HCT116 (cell line): ENCODE data around the gene RETREG1. TPM values are rescaled to one million over a fixed set of nuclear protein-coding genes. Genes with fewer than 3 reads are reported as not detected.

Source experiments
- ATAC-seq: fragments of 200-7000 bp; cut with Tn5 transposase; 2 replicates; pipeline ENCODE4 v1.9.1; 2020; ENCODE audit warnings: mild to moderate bottlenecking, moderate library complexity
- BruUV-seq: library from RNA; stranded (reverse); fragments of 400-500 nt; replicated peaks from 2 replicates; lab custom pipeline; 2021; lab: Mats Ljungman, UMichigan
- CTCF ChIA-PET: fragments of 300-600 bp; sonication (Branson Sonifier 250); formaldehyde crosslinking; loops from one replicate; lab custom pipeline; 2021; ENCODE audit warnings: antibody characterized with exemption; lab: Charles Lee
- POLR2A ChIA-PET: fragments of 300-600, 350-600 bp; sonication (Branson Sonifier 250); formaldehyde crosslinking; loops from one replicate; lab custom pipeline; 2021; ENCODE audit warnings: antibody characterized with exemption; lab: Charles Lee
- RAD21 ChIA-PET, 2 experiments: fragments of 300-600 bp; sonication (Branson Sonifier 250); formaldehyde crosslinking; loops; one replicate each; lab custom pipeline; 2023; ENCODE audit warnings: low total read pairs in 2 of 2; ENCODE audit not compliant: uncharacterized antibody in 2 of 2, unreplicated experiment in 2 of 2, low non-redundant PET in 1 of 2; lab: Charles Lee
- DNase-seq: peaks from one replicate; pipeline ENCODE4 v3.0.0-alpha.2; 2010; ENCODE audit warnings: low read depth, low spot score
- H2AFZ ChIP-seq: fragments of 200-600 bp; shearing (Covaris generic), sonication (generic); 2 replicates; pipeline ENCODE4 v1.6.1; 2017; ENCODE audit warnings: low read depth, mixed run types, mixed read lengths, antibody characterized with exemption, low read length; ENCODE audit not compliant: poor library complexity, severe bottlenecking
- H3K27ac ChIP-seq: 2 replicates; pipeline ENCODE4 v1.5.1; 2012; ENCODE audit warnings: low read depth, low read length
- H3K27me3 ChIP-seq: fragments of 200-600 bp; sonication (generic); 2 replicates; pipeline ENCODE4 v1.6.1; 2016; ENCODE audit warnings: mixed run types, low read length, mixed read lengths; ENCODE audit not compliant: insufficient read depth
- H3K36me3 ChIP-seq, 2 experiments: fragments of 200-500 bp in 1 of 2; fragments of 200-600 bp in 1 of 2; sonication (Bioruptor generic) in 1 of 2; sonication (generic) in 1 of 2; 2 replicates each; pipeline versions ENCODE4 v1.5.1 to v1.6.1; 2014 to 2016; ENCODE audit warnings: low read length in 2 of 2, inconsistent platforms in 1 of 2, mixed read lengths in 1 of 2, mixed run types in 1 of 2; ENCODE audit not compliant: insufficient read depth in 2 of 2, control insufficient read depth in 1 of 2
- H3K4me1 ChIP-seq, 2 experiments: fragments of 200-600 bp in 1 of 2; sonication (generic) in 1 of 2; 2 replicates each; pipeline versions ENCODE4 v1.5.1 to v1.6.1; 2012 to 2017; ENCODE audit warnings: low read length in 2 of 2, inconsistent platforms in 1 of 2, mild to moderate bottlenecking in 1 of 2, mixed read lengths in 1 of 2, mixed run types in 1 of 2, moderate library complexity in 1 of 2; ENCODE audit not compliant: insufficient read depth in 2 of 2, control insufficient read depth in 1 of 2
- H3K4me2 ChIP-seq: fragments of 200-600 bp; sonication (generic); 2 replicates; pipeline ENCODE4 v1.6.1; 2017; ENCODE audit warnings: mixed run types, low read length, mixed read lengths
- H3K4me3 ChIP-seq, 2 experiments: fragments of 200-600 bp in 1 of 2; sonication (generic) in 1 of 2; replicated peaks in 1 of 2; 2 replicates each; pipeline ENCODE4 v1.5.1; 2011 to 2016; ENCODE audit warnings: low read length in 2 of 2, control low read depth in 1 of 2, low read depth in 1 of 2, mild to moderate bottlenecking in 1 of 2, mixed read lengths in 1 of 2, mixed run types in 1 of 2
- H3K79me2 ChIP-seq: fragments of 200-600 bp; sonication (generic); 2 replicates; pipeline ENCODE4 v1.6.1; 2017; ENCODE audit warnings: mild to moderate bottlenecking, mixed run types, low read length, moderate library complexity, mixed read lengths; ENCODE audit not compliant: insufficient read depth
- H3K9ac ChIP-seq: fragments of 200-600 bp; sonication (generic); 2 replicates; pipeline ENCODE4 v1.6.1; 2016; ENCODE audit warnings: low read length, mixed read lengths
- H3K9me2 ChIP-seq: fragments of 200-600 bp; sonication (generic), shearing (Covaris generic); 2 replicates; pipeline ENCODE4 v1.6.1; 2017; ENCODE audit warnings: mixed run types, mild to moderate bottlenecking, moderate library complexity; ENCODE audit not compliant: insufficient read depth
- H3K9me3 ChIP-seq, 2 experiments: fragments of 200-500 bp in 1 of 2; fragments of 200-600 bp in 1 of 2; sonication (Bioruptor generic) in 1 of 2; sonication (generic) in 1 of 2; 2 replicates each; pipeline ENCODE4 v1.6.1; 2014 to 2017; ENCODE audit warnings: low read length in 2 of 2, mixed read lengths in 2 of 2, inconsistent platforms in 1 of 2, low read depth in 1 of 2, mild to moderate bottlenecking in 1 of 2, mixed run types in 1 of 2, moderate library complexity in 1 of 2; ENCODE audit not compliant: control insufficient read depth in 1 of 2, insufficient read depth in 1 of 2
- H4K20me1 ChIP-seq: fragments of 200-600 bp; sonication (generic), shearing (Covaris generic); 2 replicates; pipeline ENCODE4 v1.6.1; 2017; ENCODE audit warnings: mixed run types, mild to moderate bottlenecking, moderate library complexity; ENCODE audit not compliant: insufficient read depth
- CBX3 ChIP-seq: IDR thresholded peaks from 2 replicates; pipeline ENCODE4 v1.6.1; 2012; ENCODE audit warnings: low read depth
- CEBPB ChIP-seq: IDR thresholded peaks from 2 replicates; pipeline ENCODE4 v1.6.1; 2012; ENCODE audit warnings: low read depth
- EGR1 ChIP-seq: IDR thresholded peaks from 2 replicates; pipeline ENCODE4 v1.6.1; 2012; ENCODE audit warnings: low read depth
- ELF1 ChIP-seq: IDR thresholded peaks from 2 replicates; pipeline ENCODE4 v1.6.1; 2012; ENCODE audit warnings: low read depth, borderline replicate concordance
- EZH2 ChIP-seq: fragments of 200-600 bp; sonication (generic); IDR thresholded peaks from 2 replicates; pipeline ENCODE4 v1.6.1; 2017; ENCODE audit warnings: antibody characterized with exemption, mixed run types
- JUND ChIP-seq: IDR thresholded peaks from 2 replicates; pipeline ENCODE4 v1.6.1; 2012
- POLR2A ChIP-seq: IDR thresholded peaks from 2 replicates; pipeline ENCODE4 v1.7.0; 2011; ENCODE audit warnings: borderline replicate concordance; ENCODE audit not compliant: insufficient read depth, insufficient read length; ENCODE audit errors: extremely low read depth
- SIN3A ChIP-seq: IDR thresholded peaks from 2 replicates; pipeline ENCODE4 v1.6.1; 2012; ENCODE audit warnings: low read depth
- SP1 ChIP-seq: IDR thresholded peaks from 2 replicates; pipeline ENCODE4 v1.6.1; 2012; ENCODE audit warnings: low read depth
- SRF ChIP-seq: IDR thresholded peaks from 2 replicates; pipeline ENCODE4 v1.6.1; 2012; ENCODE audit warnings: low read depth
- TCF7L2 ChIP-seq: IDR thresholded peaks from 2 replicates; pipeline ENCODE4 v1.7.0; 2011; ENCODE audit warnings: borderline replicate concordance, inconsistent platforms; ENCODE audit not compliant: insufficient read depth, insufficient read length; ENCODE audit errors: extremely low read depth
- YY1 ChIP-seq: IDR thresholded peaks from 2 replicates; pipeline ENCODE4 v1.6.1; 2011; ENCODE audit warnings: low read length, low read depth, moderate library complexity, mild to moderate bottlenecking; ENCODE audit not compliant: insufficient replicate concordance; ENCODE audit errors: extremely low read depth
- ZFX ChIP-seq: fragments of 450-650 bp; IDR thresholded peaks from 2 replicates; pipeline ENCODE4 v1.6.1; 2017
- ZNF274 ChIP-seq: fragments of 200-500 bp; sonication (Bioruptor generic); IDR thresholded peaks from 2 replicates; pipeline ENCODE4 v1.6.1; 2014; ENCODE audit warnings: mild to moderate bottlenecking, low read depth, low read length, inconsistent platforms
- intact Hi-C: fragments of 100-400 bp; cut with micrococcal nuclease; formaldehyde crosslinking; loops from 2 replicates; pipeline ENCODE4 v1.10.0; 2022
- total RNA-seq: library from RNA; stranded (reverse); gene quantifications from one replicate; pipeline ENCODE4 v1.2.1, GENCODE V29; 2021; ENCODE audit not compliant: unreplicated experiment
- TF ChIP-seq, protein P1 (sequence below): IDR thresholded peaks from 2 replicates; pipeline ENCODE4 v1.6.1; 2012; ENCODE audit warnings: low read depth
- TF ChIP-seq, protein P2 (sequence below): IDR thresholded peaks from 2 replicates; pipeline ENCODE4 v1.6.1; 2012

The RETREG1 gene
- total RNA-seq, 1 experiment from 2014 or later: 6.0 TPM

DNA sequence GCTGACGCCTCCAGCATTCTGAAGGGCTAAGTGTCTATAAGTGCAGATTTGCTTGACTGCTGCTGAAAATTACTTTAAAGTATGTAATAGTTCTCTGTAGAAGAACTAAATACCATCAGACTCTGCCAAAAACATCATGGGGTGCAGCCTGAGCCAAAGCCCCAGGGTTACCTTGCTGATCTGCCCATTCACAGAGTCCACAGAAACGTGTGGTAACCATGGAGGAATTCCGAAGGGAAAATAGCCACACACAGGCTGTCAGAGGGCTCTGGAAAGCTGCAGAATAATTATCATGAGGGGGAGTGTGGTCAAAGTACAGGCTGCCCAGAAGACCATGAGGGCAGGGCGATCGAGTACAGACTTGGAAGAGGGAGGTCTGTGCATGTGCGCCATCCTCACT lies 36.4 kb downstream of the RETREG1 start:
- TF ChIP-seq ZFX (no peak), POLR2A (no peak)
- H3K4me2 ChIP-seq: no peak overlapping the region
- no peak overlapping the region for H3K27ac ChIP-seq
- ChIA-PET RAD21 (no interaction called here), POLR2A (no interaction called here), CTCF (no interaction called here)
- H3K36me3 ChIP-seq: no peaks in the 10 kb centered on the region
- no peak overlapping the region for H3K9ac ChIP-seq
- no peaks in the 10 kb centered on the region for H3K4me1 ChIP-seq
- H3K27me3 ChIP-seq: no peaks in the 10 kb centered on the region
- no peak overlapping the region for H3K4me3 ChIP-seq
- no peak overlapping the region for H2AFZ ChIP-seq
- no peaks in the 10 kb centered on the region for H3K9me2 ChIP-seq
- ATAC-seq (no peak), DNase-seq (no peak)
- H3K79me2 ChIP-seq: no peaks in the 10 kb centered on the region
- intact Hi-C loops: loop anchor here (5.0 kb wide), 1 partner anchor 1748 kb away; no protein-coding TSS in a partner anchor
- no peaks in the 10 kb centered on the region for H4K20me1 ChIP-seq
- BruUV-seq: no TSS peak
- no peaks in the 10 kb centered on the region for H3K9me3 ChIP-seq

DNA sequence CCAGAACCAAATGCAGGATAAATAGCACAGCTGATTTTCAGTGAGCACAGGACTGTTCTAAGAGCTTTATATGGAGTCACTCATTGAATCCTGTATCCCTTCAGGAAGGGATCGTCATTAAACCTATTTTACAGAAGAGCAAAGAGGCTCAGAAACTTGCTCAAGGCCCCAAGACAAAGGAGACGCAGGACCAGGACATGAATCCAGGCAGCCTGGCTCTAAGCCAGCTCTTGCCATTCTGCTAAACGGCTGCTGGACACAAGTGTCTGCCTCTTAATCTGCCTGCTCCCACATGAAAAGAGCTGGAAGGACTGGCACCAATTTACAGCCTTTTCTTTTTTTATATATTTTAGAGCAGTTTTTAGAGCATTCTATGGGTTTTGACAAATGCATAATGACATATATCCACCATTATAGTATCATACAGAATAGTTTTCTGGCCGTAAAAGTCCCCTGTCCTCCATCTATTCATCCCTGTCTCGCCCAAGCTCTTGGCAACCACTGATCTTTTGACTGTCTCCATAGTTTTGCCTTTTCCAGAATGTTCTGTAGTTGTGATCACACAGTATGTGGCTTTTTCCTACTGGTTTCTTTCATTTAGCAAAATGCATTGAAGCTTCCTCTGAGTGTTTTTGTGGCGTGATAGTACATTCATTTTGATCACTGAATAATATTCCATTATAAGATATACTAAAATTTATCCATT lies 37.5 kb downstream of the RETREG1 start:
- no peak overlapping the region for H2AFZ ChIP-seq
- H4K20me1 ChIP-seq: no peaks in the 10 kb centered on the region
- intact Hi-C loops: no loop called here
- H3K4me1 ChIP-seq: no peaks in the 10 kb centered on the region
- TF ChIP-seq ELF1 (no peak), ZFX (no peak), TCF7L2 (no peak), EZH2 (no peak), YY1 (no peak), JUND (no peak), SIN3A (no peak), ZNF274 (no peak), SP1 (no peak), CBX3 (no peak), CEBPB (no peak), POLR2A (no peak), EGR1 (no peak), SRF (no peak)
- TF ChIP-seq, protein P1, sequence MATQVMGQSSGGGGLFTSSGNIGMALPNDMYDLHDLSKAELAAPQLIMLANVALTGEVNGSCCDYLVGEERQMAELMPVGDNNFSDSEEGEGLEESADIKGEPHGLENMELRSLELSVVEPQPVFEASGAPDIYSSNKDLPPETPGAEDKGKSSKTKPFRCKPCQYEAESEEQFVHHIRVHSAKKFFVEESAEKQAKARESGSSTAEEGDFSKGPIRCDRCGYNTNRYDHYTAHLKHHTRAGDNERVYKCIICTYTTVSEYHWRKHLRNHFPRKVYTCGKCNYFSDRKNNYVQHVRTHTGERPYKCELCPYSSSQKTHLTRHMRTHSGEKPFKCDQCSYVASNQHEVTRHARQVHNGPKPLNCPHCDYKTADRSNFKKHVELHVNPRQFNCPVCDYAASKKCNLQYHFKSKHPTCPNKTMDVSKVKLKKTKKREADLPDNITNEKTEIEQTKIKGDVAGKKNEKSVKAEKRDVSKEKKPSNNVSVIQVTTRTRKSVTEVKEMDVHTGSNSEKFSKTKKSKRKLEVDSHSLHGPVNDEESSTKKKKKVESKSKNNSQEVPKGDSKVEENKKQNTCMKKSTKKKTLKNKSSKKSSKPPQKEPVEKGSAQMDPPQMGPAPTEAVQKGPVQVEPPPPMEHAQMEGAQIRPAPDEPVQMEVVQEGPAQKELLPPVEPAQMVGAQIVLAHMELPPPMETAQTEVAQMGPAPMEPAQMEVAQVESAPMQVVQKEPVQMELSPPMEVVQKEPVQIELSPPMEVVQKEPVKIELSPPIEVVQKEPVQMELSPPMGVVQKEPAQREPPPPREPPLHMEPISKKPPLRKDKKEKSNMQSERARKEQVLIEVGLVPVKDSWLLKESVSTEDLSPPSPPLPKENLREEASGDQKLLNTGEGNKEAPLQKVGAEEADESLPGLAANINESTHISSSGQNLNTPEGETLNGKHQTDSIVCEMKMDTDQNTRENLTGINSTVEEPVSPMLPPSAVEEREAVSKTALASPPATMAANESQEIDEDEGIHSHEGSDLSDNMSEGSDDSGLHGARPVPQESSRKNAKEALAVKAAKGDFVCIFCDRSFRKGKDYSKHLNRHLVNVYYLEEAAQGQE: no peak
- TF ChIP-seq, protein P2, sequence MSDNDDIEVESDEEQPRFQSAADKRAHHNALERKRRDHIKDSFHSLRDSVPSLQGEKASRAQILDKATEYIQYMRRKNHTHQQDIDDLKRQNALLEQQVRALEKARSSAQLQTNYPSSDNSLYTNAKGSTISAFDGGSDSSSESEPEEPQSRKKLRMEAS: no peak
- DNase-seq (no peak), ATAC-seq (no peak)
- H3K4me2 ChIP-seq: no peak overlapping the region
- RAD21 ChIA-PET: no interaction called here
- no peaks in the 10 kb centered on the region for H3K27me3 ChIP-seq
- CTCF ChIA-PET: interaction anchor here (1.1 kb wide), 1 partner anchor 30 kb away, joined by 3 read pairs; no protein-coding TSS in a partner anchor
- no peak overlapping the region for H3K4me3 ChIP-seq
- no peak overlapping the region for H3K27ac ChIP-seq
- no peaks in the 10 kb centered on the region for H3K36me3 ChIP-seq
- no peaks in the 10 kb centered on the region for H3K9me3 ChIP-seq
- H3K9ac ChIP-seq: no peak overlapping the region
- no peaks in the 10 kb centered on the region for H3K79me2 ChIP-seq
- no peaks in the 10 kb centered on the region for H3K9me2 ChIP-seq
- no TSS peak for BruUV-seq
- POLR2A ChIA-PET: no interaction called here
